ENCODE measurements around the gene GPS2. TPM values are rescaled to one million over a fixed set of nuclear protein-coding genes. Genes with fewer than 3 reads are reported as not detected.

Gene GPS2
- total RNA-seq, 2 experiments from 2014 or later = 31.8 to 36.8 TPM

DNA sequence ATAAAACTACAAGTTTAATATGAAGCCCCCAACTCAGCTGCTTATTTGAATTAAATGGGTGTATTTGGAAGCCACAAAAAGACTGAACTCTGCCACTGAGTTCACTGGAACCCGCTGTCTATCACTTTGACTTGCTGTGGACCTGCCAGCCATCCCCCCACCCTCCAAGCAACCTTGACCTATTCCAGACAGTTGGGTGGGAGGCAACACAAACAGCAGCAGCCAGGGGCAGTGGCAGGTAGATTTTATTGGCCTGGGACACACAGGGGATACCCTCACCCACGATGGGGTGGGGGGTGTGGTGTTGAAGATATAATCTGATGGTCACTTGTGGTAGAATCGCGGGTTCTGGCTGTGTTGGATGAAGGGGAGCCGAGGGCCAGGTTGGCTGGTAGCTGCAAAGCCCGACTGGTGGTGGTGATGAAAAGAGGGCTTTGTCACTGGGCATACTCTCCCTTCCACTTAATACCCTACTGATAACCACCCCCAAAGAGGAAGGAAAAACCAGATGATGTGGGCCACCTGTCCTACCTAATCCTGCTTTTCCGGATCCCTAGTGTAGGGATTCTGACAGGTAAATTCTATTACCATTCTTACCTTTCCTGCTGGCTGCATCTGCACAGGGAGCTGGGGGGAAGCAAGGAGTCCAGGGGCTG is 2.6 kb downstream of the GPS2 start:
- ATAC-seq (no peak), DNase-seq (no peak)
- Mint-ChIP-seq H3K9me3 (no peaks in the 10 kb centered on the region), H3K4me3 (peak overlapping the region; percentile 88), H3K36me3 (ENCODE audit: low read depth) (peaks cover 60% of the 10 kb centered on the region), H3K4me1 (ENCODE audit: low read depth) (peaks cover 57% of the 10 kb centered on the region), H3K27me3 (no peaks in the 10 kb centered on the region), H3K27ac (peak overlapping the region; percentile 89)
- intact Hi-C loops (cut with micrococcal nuclease) = no loop called here
- CTCF ChIA-PET = interaction anchor here (1.0 to 2.6 kb wide), 5 partner anchors 12 to 124 kb away, joined by 3 to 20 read pairs (median 5); partner anchors contain the start of genes ACAP1 and NEURL4
- POLR2A ChIA-PET = interaction anchor here (0.8 to 9.0 kb wide), 21 partner anchors 14 to 375 kb away, joined by 3 to 150 read pairs (median 5); partner anchors contain the start of genes ACADVL, ACAP1, DLG4 and GABARAP
- no peak for TF ChIP-seq CTCF (IDR thresholded peaks at IDR 0.05)

- Mint-ChIP-seq H3K4me3 (peak overlapping the region; percentile 94), H3K27ac (peak overlapping the region; percentile 97), H3K4me1 (ENCODE audit: low read depth) (peaks cover 59% of the 10 kb centered on the region), H3K36me3 (ENCODE audit: low read depth) (peaks cover 58% of the 10 kb centered on the region), H3K9me3 (no peaks in the 10 kb centered on the region), H3K27me3 (no peaks in the 10 kb centered on the region)
- ATAC-seq (no peak), DNase-seq (no peak)
- no peak for TF ChIP-seq CTCF (IDR thresholded peaks at IDR 0.05)
- ChIA-PET POLR2A (interaction anchor here (1.3 to 9.0 kb wide), 5 partner anchors 15 to 264 kb away, joined by 3 to 150 read pairs (median 20); partner anchors contain the start of genes ACAP1, NEURL4 and SLC2A4), CTCF (interaction anchor here (0.9 to 2.1 kb wide), 4 partner anchors 11 to 18 kb away, joined by 3 to 11 read pairs (median 3); no protein-coding TSS in a partner anchor)
- intact Hi-C loops (cut with micrococcal nuclease) = no loop called here
These were observed 4.0 kb downstream of the GPS2 start for GRCh38 chr17:7311110-7311705.

- POLR2A ChIA-PET = interaction anchor here (0.5 to 9.0 kb wide), 18 partner anchors 8 to 274 kb away, joined by 3 to 150 read pairs (median 4); partner anchors contain the start of genes ACAP1, CD68, GABARAP and MPDU1
- Mint-ChIP-seq H3K4me3 (peak overlapping the region; percentile 94), H3K4me1 (ENCODE audit: low read depth) (peaks cover 58% of the 10 kb centered on the region), H3K27ac (peak overlapping the region; percentile 97), H3K27me3 (no peaks in the 10 kb centered on the region), H3K9me3 (no peaks in the 10 kb centered on the region), H3K36me3 (ENCODE audit: low read depth) (peaks cover 52% of the 10 kb centered on the region)
- intact Hi-C loops (cut with micrococcal nuclease) = no loop called here
- TF ChIP-seq CTCF (IDR thresholded peaks at IDR 0.05) = no peak
- DNase-seq = no peak
- CTCF ChIA-PET = interaction anchor here (0.8 to 2.1 kb wide), 4 partner anchors 13 to 46 kb away, joined by 3 to 11 read pairs (median 3); no protein-coding TSS in a partner anchor
- no peak for ATAC-seq
These were observed 5.5 kb downstream of the GPS2 start for GRCh38 chr17:7309628-7310027.

- peak overlapping the region; percentile 97 for H3K27ac Mint-ChIP-seq
- intact Hi-C loops (cut with micrococcal nuclease) = no loop called here
- H3K27me3 Mint-ChIP-seq = no peaks in the 10 kb centered on the region
- POLR2A ChIA-PET = interaction anchor here (0.5 to 9.0 kb wide), 36 partner anchors 9 to 378 kb away, joined by 3 to 150 read pairs (median 3); partner anchors contain the start of genes ACADVL, ACAP1, CD68 and CTDNEP1
- DNase-seq = peak; percentile 93
- no peak for TF ChIP-seq CTCF (IDR thresholded peaks at IDR 0.05)
- CTCF ChIA-PET = interaction anchor here (0.6 to 1.2 kb wide), 3 partner anchors 35 to 275 kb away, joined by 3 read pairs; partner anchors contain the start of genes MPDU1 and TMEM95
- H3K36me3 Mint-ChIP-seq (ENCODE audit: low read depth) = peaks cover 49% of the 10 kb centered on the region
- H3K9me3 Mint-ChIP-seq = peaks cover 2% of the 10 kb centered on the region
- peak overlapping the region; percentile 94 for H3K4me3 Mint-ChIP-seq
- peak; percentile 28 for ATAC-seq
- peaks cover 53% of the 10 kb centered on the region for H3K4me1 Mint-ChIP-seq (ENCODE audit: low read depth)
These were observed 6.3 kb downstream of the GPS2 start for GRCh38 chr17:7308625-7309433.
